Chondrocyte (in vitro differentiated cells): ENCODE data around the gene PPL. TPM values are rescaled to one million over a fixed set of nuclear protein-coding genes. Genes with fewer than 3 reads are reported as not detected.

Experiments
- DNase-seq: peaks from one replicate; pipeline ENCODE4 v3.0.0; 2021; ENCODE audit warnings: mixed read lengths, low spot score
- H3K27ac Mint-ChIP-seq: one replicate; pipeline ENCODE4 v1.8.0; 2021; ENCODE audit warnings: mild to moderate bottlenecking, moderate library complexity, mixed read lengths; ENCODE audit not compliant: unreplicated experiment
- H3K27me3 Mint-ChIP-seq: 2 replicates; pipeline ENCODE4 v1.8.0; 2021; ENCODE audit warnings: low read depth, mixed read lengths
- H3K36me3 Mint-ChIP-seq: 2 replicates; pipeline ENCODE4 v1.8.0; 2021; ENCODE audit warnings: low read depth, mixed read lengths
- H3K4me1 Mint-ChIP-seq: 2 replicates; pipeline ENCODE4 v1.8.0; 2021; ENCODE audit warnings: low read depth, mild to moderate bottlenecking, mixed read lengths
- H3K4me3 Mint-ChIP-seq: one replicate; pipeline ENCODE4 v1.8.0; 2021; ENCODE audit warnings: mild to moderate bottlenecking, moderate library complexity, mixed read lengths; ENCODE audit not compliant: unreplicated experiment
- H3K9me3 Mint-ChIP-seq: 2 replicates; pipeline ENCODE4 v1.8.0; 2021; ENCODE audit warnings: low read depth, mixed read lengths
- total RNA-seq: library from RNA; stranded (reverse); gene quantifications from 3 replicates; pipeline ENCODE4 v1.2.1, GENCODE V29; 2021
- TF ChIP-seq, protein P1 (sequence below): fragments of 200-600 bp; sonication (generic); IDR thresholded peaks from 2 replicates; pipeline ENCODE4 v1.5.0; 2021; ENCODE audit warnings: antibody characterized with exemption, mild to moderate bottlenecking, moderate library complexity

Gene PPL
- total RNA-seq, 1 donor from 2014 or later, result 0.97 TPM

DNA sequence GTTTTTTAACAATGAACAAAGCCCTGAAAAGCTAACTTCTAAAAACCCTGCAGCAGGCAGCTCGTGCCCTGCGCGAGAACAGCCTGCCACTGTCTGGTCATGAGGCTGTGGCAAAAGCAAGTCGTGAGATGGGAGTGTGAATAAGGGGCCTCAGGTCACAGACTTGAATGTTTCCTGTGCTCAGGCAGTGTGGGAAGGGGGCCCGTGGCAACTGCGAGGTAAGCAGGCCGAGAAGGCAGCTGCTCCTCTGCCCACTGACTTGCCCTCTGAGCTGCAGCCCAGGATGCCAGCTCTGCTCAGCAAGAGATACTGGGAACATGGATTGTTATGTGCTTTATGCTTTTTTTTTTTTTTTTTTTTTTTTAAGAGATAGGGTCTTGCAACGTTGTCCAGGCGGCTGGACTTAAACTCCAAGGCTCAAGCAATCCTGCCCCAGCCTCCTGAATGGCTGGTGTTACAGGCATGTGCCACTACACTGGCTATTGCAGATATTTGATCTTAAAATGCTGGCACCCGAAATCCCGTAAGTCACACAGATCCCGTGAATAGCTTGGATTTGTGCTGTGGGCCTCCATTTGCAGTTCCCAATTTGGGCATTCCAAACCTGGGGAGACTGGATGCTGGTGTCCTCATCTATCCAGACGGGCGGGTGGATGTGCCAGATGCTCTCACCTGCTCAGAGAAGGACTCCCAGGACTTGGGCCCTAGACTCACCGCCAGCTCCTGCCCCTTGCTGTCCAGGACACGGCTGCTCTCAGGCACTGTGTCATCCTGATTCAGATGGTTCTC lies 45.7 kb downstream of the PPL start:
- Mint-ChIP-seq H3K9me3 (no peaks in the 10 kb centered on the region), H3K27me3 (no peaks in the 10 kb centered on the region), H3K4me1 (peaks cover 3% of the 10 kb centered on the region), H3K27ac (no peak overlapping the region), H3K4me3 (no peak overlapping the region), H3K36me3 (peaks cover 7% of the 10 kb centered on the region)
- TF ChIP-seq, protein P1, sequence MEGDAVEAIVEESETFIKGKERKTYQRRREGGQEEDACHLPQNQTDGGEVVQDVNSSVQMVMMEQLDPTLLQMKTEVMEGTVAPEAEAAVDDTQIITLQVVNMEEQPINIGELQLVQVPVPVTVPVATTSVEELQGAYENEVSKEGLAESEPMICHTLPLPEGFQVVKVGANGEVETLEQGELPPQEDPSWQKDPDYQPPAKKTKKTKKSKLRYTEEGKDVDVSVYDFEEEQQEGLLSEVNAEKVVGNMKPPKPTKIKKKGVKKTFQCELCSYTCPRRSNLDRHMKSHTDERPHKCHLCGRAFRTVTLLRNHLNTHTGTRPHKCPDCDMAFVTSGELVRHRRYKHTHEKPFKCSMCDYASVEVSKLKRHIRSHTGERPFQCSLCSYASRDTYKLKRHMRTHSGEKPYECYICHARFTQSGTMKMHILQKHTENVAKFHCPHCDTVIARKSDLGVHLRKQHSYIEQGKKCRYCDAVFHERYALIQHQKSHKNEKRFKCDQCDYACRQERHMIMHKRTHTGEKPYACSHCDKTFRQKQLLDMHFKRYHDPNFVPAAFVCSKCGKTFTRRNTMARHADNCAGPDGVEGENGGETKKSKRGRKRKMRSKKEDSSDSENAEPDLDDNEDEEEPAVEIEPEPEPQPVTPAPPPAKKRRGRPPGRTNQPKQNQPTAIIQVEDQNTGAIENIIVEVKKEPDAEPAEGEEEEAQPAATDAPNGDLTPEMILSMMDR, result no peak
- DNase-seq, result no peak

DNA sequence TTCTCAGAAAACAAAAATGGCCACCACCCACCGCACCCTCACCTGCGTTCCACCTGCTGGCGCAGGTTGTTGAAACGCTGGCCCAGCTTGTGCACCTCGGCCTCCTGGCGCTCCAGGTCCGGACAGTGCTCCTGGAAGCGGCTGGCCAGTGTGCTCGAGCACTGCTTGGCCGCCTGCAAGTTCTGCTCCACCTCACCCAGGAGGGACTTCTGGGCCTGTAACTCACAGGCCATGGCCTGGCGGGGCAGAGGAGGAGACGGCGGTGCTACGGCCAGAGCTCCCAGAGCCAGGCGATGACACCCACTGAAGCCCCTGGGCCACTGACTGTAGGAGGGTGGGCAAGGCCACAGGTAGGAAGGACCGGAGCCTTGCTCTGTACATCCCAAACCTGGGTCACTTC lies 46.3 kb downstream of the PPL start:
- H3K27ac Mint-ChIP-seq, result no peak overlapping the region
- H3K36me3 Mint-ChIP-seq, result peaks cover 13% of the 10 kb centered on the region
- DNase-seq, result no peak

DNA sequence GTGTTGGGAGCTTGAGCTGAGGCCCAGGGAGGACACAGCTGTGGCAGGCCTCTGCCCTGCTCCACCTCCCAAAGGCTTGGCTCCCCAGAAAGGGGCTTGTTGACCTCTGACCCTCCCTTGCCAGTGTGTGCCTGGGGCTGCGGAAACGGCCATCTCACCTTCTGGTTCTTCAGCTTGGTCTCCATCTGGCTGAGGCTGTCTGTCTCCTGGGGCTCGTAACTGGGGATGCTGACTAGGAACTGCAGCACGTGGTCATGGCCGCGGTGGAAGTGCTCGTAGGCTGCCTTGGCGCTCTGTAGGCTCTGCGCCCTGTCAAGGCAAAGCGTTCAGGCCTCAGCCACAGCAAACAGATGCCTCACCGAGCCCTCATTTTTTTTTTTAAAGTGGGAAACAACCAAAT lies 46.9 kb downstream of the PPL start:
- no peaks in the 10 kb centered on the region for H3K27me3 Mint-ChIP-seq
- H3K36me3 Mint-ChIP-seq, result peaks cover 19% of the 10 kb centered on the region
- peaks cover 3% of the 10 kb centered on the region for H3K4me1 Mint-ChIP-seq
- no peak overlapping the region for H3K4me3 Mint-ChIP-seq
- TF ChIP-seq, protein P1, result no peak
- H3K27ac Mint-ChIP-seq, result no peak overlapping the region
- DNase-seq, result no peak
- no peaks in the 10 kb centered on the region for H3K9me3 Mint-ChIP-seq

More for the DNA sequence above, 46.3 kb downstream of the PPL start:
- Mint-ChIP-seq H3K4me1 (peaks cover 3% of the 10 kb centered on the region), H3K27me3 (no peaks in the 10 kb centered on the region), H3K4me3 (no peak overlapping the region), H3K9me3 (no peaks in the 10 kb centered on the region)
- TF ChIP-seq, protein P1, result no peak

GRCh38 chr16:4888428-4889135 lies 48.4 kb downstream of the PPL start:
- H3K27me3 Mint-ChIP-seq, result no peaks in the 10 kb centered on the region
- H3K4me3 Mint-ChIP-seq, result no peak overlapping the region
- H3K36me3 Mint-ChIP-seq, result peaks cover 31% of the 10 kb centered on the region
- no peak overlapping the region for H3K27ac Mint-ChIP-seq
- TF ChIP-seq, protein P1, result no peak
- peaks cover 6% of the 10 kb centered on the region for H3K4me1 Mint-ChIP-seq
- H3K9me3 Mint-ChIP-seq, result no peaks in the 10 kb centered on the region
- no peak for DNase-seq

- Mint-ChIP-seq H3K27ac (no peak overlapping the region), H3K36me3 (peaks cover 36% of the 10 kb centered on the region), H3K9me3 (no peaks in the 10 kb centered on the region), H3K27me3 (no peaks in the 10 kb centered on the region), H3K4me3 (no peak overlapping the region), H3K4me1 (peaks cover 25% of the 10 kb centered on the region)
- TF ChIP-seq, protein P1, result no peak
- no peak for DNase-seq
Measured at GRCh38 chr16:4886151-4886550, 50.8 kb downstream of the PPL start.
